ENCODE results near the gene P2RX4.

- no peak for TF ChIP-seq CTCF (IDR thresholded peaks at IDR 0.05)
- no peak for TF ChIP-seq POLR2A (IDR thresholded peaks at IDR 0.05)
- no peak for TF ChIP-seq EP300 (IDR thresholded peaks at IDR 0.05)
Observed at GRCh38 chr12:121184984-121185889, 24.7 kb upstream of the P2RX4 start.
